HUES48 (cell line): ENCODE measurements around the gene KIR3DL2.
"Not testable (repeated sequence)": the region's sequence is repeated elsewhere in the genome, so short reads cannot be mapped to it uniquely, and the experiment has no call there.

Experiments
- H3K27ac ChIP-seq: one replicate; pipeline ENCODE4 v1.7.0; 2013; ENCODE audit warnings: low read depth, low read length, inconsistent platforms
- H3K27me3 ChIP-seq: 2 replicates; pipeline ENCODE4 v1.6.1; 2013; ENCODE audit warnings: mild to moderate bottlenecking, low read length; ENCODE audit not compliant: control insufficient read depth, insufficient read depth
- H3K36me3 ChIP-seq: 2 replicates; pipeline ENCODE4 v1.6.1; 2013; ENCODE audit warnings: low read length; ENCODE audit not compliant: control insufficient read depth, insufficient read depth
- H3K4me1 ChIP-seq: 2 replicates; pipeline ENCODE4 v1.6.1; 2013; ENCODE audit warnings: mild to moderate bottlenecking, low read length; ENCODE audit not compliant: control insufficient read depth, insufficient read depth
- H3K4me3 ChIP-seq: 2 replicates; pipeline ENCODE4 v1.5.1; 2013; ENCODE audit warnings: mild to moderate bottlenecking, low read depth, low read length
- H3K9ac ChIP-seq: 2 replicates; pipeline ENCODE4 v1.6.1; 2013; ENCODE audit warnings: mild to moderate bottlenecking, low read depth, low read length, moderate library complexity
- H3K9me3 ChIP-seq: 2 replicates; pipeline ENCODE4 v1.6.1; 2013; ENCODE audit warnings: low read length; ENCODE audit not compliant: control insufficient read depth, insufficient read depth

KIR3DL2 gene

DNA sequence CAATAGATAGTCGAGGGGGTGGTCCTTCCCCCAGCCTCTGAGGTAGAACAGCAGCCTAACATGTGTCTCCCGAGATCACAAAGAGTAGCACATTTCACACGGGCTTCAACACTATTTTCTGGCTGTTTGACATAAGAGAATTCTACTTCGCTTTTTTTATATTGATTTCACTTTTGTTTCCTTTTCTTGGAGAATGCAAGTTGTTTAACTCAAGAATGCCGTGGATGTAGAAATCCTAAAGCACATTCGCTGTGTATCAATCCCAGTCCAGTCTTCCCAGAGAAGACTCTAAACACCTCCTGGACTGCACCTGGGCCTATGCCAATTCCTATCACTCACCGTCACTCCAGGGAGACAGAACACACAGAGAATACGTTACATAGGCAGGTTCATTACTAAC, 22.2 kb upstream of the KIR3DL2 start:
- H3K27ac ChIP-seq, H3K4me1 ChIP-seq, H3K27me3 ChIP-seq, H3K36me3 ChIP-seq, H3K9ac ChIP-seq, H3K4me3 ChIP-seq: not testable (repeated sequence)
- H3K9me3 ChIP-seq: peaks cover 59% of the 10 kb centered on the region

- H3K4me1 ChIP-seq, H3K36me3 ChIP-seq, H3K4me3 ChIP-seq, H3K9ac ChIP-seq, H3K27ac ChIP-seq, H3K27me3 ChIP-seq: not testable (repeated sequence)
- peaks cover 76% of the 10 kb centered on the region for H3K9me3 ChIP-seq
Measured at GRCh38 chr19:54832496-54832895, 17.7 kb upstream of the KIR3DL2 start, which contains the start of gene KIR2DS4. Gene KIR2DS4, plus strand, starts transcription at chr19:54832676.

DNA sequence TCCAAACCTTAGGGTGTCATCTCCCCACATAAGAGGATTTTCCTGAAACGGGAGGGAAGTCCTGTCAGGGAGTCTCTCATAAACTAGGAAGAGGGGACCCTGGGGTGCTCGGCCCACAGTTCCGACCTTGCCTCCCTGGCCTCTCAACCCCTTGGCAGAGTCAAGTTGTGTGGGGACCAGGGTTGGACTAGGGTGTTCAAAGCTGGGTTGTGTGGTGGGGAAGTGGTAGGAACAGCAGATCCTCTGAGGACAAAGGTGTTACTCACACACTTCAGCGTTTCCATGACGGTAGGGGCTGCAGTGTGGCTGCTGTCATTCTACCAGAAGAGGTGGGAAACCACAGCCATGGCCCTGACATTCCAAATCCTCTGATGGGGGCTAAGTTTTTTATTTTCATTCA, 15.1 kb upstream of the KIR3DL2 start:
- H3K27ac ChIP-seq, H3K9ac ChIP-seq, H3K27me3 ChIP-seq, H3K4me3 ChIP-seq, H3K4me1 ChIP-seq, H3K36me3 ChIP-seq: not testable (repeated sequence)
- peaks cover 83% of the 10 kb centered on the region for H3K9me3 ChIP-seq

- H3K36me3 ChIP-seq, H3K4me3 ChIP-seq, H3K27ac ChIP-seq, H3K27me3 ChIP-seq, H3K4me1 ChIP-seq, H3K9ac ChIP-seq: not testable (repeated sequence)
- H3K9me3 ChIP-seq: peaks cover 72% of the 10 kb centered on the region
Measured at GRCh38 chr19:54837522-54837921, 12.7 kb upstream of the KIR3DL2 start.

GRCh38 chr19:54843171-54843570, 7.1 kb upstream of the KIR3DL2 start:
- H3K9ac ChIP-seq, H3K36me3 ChIP-seq, H3K4me3 ChIP-seq, H3K27me3 ChIP-seq, H3K27ac ChIP-seq, H3K4me1 ChIP-seq: not testable (repeated sequence)
- peaks cover 65% of the 10 kb centered on the region for H3K9me3 ChIP-seq

DNA sequence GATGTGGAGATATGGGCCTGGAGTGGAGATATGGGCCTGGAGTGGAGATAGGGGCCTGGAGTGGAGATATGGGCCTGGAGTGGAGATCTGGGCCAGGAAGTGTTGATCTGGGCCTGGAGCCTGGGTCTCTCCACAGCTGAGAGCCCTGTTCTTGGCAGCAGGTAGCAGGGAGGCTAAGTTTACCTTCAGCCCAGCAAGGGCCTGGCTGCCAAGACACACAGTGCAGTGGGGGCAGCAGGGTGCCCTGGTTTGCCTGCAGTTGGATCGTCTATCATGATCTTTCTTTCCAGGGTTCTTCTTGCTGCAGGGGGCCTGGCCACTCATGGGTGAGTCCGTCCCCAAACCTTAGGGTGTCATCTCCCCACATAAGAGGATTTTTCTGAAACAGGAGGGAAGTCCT, 687 bp downstream of the KIR3DL2 start:
- H3K36me3 ChIP-seq: no peaks in the 10 kb centered on the region
- H3K27me3 ChIP-seq: no peaks in the 10 kb centered on the region
- H3K27ac ChIP-seq: no peak overlapping the region
- H3K4me1 ChIP-seq: no peaks in the 10 kb centered on the region
- H3K4me3 ChIP-seq: no peak overlapping the region
- peaks cover 68% of the 10 kb centered on the region for H3K9me3 ChIP-seq
- H3K9ac ChIP-seq: no peak overlapping the region

GRCh38 chr19:54851353-54851752, 1.1 kb downstream of the KIR3DL2 start:
- Histone ChIP-seq H3K9ac (no peak overlapping the region), H3K27ac (no peak overlapping the region), H3K9me3 (peaks cover 67% of the 10 kb centered on the region)

DNA sequence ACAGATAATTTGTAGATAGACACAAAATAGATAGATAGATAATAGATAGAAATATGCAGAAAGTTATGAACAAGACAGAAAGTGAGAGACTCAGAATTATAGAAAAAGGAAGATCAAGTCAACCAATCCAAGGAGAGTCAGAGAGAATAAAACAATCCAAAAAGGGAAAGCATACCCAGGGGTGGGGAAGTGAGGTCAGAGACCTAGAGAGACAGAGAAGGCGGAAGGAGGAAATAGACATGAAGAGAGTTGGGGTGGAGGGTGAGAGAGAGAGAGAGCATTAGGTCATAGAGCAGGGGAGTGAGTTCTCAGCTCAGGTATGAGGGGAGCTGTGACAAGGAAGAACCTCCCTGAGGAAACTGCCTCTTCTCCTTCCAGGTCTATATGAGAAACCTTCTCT, 5.0 kb downstream of the KIR3DL2 start:
- H3K4me3 ChIP-seq, H3K27me3 ChIP-seq: not testable (repeated sequence)

More at GRCh38 chr19:54851353-54851752, 1.1 kb downstream of the KIR3DL2 start:
- Histone ChIP-seq H3K27me3 (no peaks in the 10 kb centered on the region), H3K4me3 (no peak overlapping the region), H3K36me3 (no peaks in the 10 kb centered on the region), H3K4me1 (no peaks in the 10 kb centered on the region)

GRCh38 chr19:54858476-54858875, 8.2 kb downstream of the KIR3DL2 start:
- H3K4me1 ChIP-seq, H3K27ac ChIP-seq, H3K4me3 ChIP-seq, H3K9ac ChIP-seq, H3K36me3 ChIP-seq, H3K27me3 ChIP-seq: not testable (repeated sequence)
- peaks cover 43% of the 10 kb centered on the region for H3K9me3 ChIP-seq

More for the DNA sequence above, 5.0 kb downstream of the KIR3DL2 start:
- H3K4me1 ChIP-seq, H3K27ac ChIP-seq, H3K9ac ChIP-seq, H3K36me3 ChIP-seq: not testable (repeated sequence)
- H3K9me3 ChIP-seq: peaks cover 56% of the 10 kb centered on the region

GRCh38 chr19:54859421-54859820, 9.2 kb downstream of the KIR3DL2 start:
- not testable (repeated sequence) for H3K4me1 ChIP-seq, H3K9ac ChIP-seq, H3K27ac ChIP-seq, H3K27me3 ChIP-seq, H3K36me3 ChIP-seq, H3K4me3 ChIP-seq
- peaks cover 33% of the 10 kb centered on the region for H3K9me3 ChIP-seq

DNA sequence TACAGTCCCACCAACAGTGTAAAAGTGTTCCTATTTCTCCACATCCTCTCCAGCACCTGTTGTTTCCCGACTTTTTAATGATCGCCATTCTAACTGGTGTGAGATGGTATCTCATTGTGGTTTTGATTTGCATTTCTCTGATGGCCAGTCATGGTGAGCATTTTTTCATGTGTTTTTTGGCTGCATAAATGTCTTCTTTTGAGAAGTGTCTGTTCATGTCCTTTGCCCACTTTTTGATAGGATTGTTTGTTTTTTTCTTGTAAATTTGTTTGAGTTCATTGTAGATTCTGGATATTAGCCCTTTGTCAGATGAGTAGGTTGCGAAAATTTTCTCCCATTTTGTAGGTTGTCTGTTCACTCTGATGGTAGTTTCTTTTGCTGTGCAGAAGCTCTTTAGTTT, 13.2 kb downstream of the KIR3DL2 start:
- H3K36me3 ChIP-seq, H3K27me3 ChIP-seq, H3K4me3 ChIP-seq, H3K9ac ChIP-seq, H3K27ac ChIP-seq, H3K4me1 ChIP-seq: not testable (repeated sequence)
- H3K9me3 ChIP-seq: peaks cover 43% of the 10 kb centered on the region

DNA sequence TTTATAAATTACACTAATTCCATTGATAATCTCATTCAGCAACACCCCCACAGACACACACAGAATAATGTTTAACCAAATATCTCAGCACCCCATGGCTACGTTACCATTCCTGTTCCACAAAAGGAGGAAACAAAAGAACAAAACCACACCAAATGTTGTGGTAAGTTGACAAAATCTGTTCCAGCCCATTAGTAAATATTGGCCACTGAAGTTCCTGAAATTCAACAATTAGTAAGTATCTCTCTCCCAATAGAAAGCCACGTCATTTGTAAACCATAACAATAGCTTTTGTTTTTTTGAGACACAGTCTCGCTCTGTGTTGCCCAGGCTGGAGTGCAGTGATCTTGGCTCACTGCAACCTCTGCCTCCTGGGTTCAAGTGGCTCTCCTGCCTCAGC, 21.5 kb downstream of the KIR3DL2 start:
- Histone ChIP-seq H3K36me3 (no peaks in the 10 kb centered on the region), H3K9me3 (peaks cover 8% of the 10 kb centered on the region)

More for the DNA sequence above, 21.5 kb downstream of the KIR3DL2 start:
- H3K27me3 ChIP-seq: no peaks in the 10 kb centered on the region
- H3K4me3 ChIP-seq: no peak overlapping the region; the same call in 1 of the 2 replicates
- H3K27ac ChIP-seq: no peak overlapping the region
- no peaks in the 10 kb centered on the region for H3K4me1 ChIP-seq
- H3K9ac ChIP-seq: no peak overlapping the region
